H1 (cell line): Measurements from ENCODE around the gene SREK1IP1. TPM values are rescaled to one million over a fixed set of nuclear protein-coding genes. Genes with fewer than 3 reads are reported as not detected.

Source experiments
- CTCF ChIA-PET: fragments of 300-600 bp; sonication (Branson Sonifier 250); formaldehyde crosslinking; loops from one replicate; lab custom pipeline; 2021; ENCODE audit not compliant: partially characterized antibody; lab: Charles Lee
- POLR2A ChIA-PET: fragments of 300-600 bp; sonication (Branson Sonifier 250); formaldehyde crosslinking; loops from one replicate; lab custom pipeline; 2021; ENCODE audit warnings: inconsistent platforms; ENCODE audit not compliant: partially characterized antibody; lab: Charles Lee
- DNase-seq, 2 experiments: peaks; one replicate each; pipeline versions ENCODE4 v3.0.0 to v3.0.0-alpha.2; 2010 to 2022; ENCODE audit warnings: low spot score in 2 of 2, low read depth in 1 of 2, mixed read lengths in 1 of 2
- FAIRE-seq: peaks from 2 replicates; lab custom pipeline; 2011; peaks lifted over from hg19 to GRCh38; lab: Jason Lieb, UNC
- H2AFZ ChIP-seq: 2 replicates; pipeline ENCODE4 v1.8.1; 2012; ENCODE audit warnings: low read length, inconsistent platforms
- H2AK5ac ChIP-seq: 2 replicates; pipeline ENCODE4 v1.6.1; 2013; ENCODE audit warnings: low read depth, low read length
- H2BK120ac ChIP-seq: replicated peaks from 2 replicates; pipeline ENCODE3; 2013; ENCODE audit warnings: low read depth, low read length, inconsistent platforms
- H2BK12ac ChIP-seq: 2 replicates; pipeline ENCODE4 v1.6.1; 2013; ENCODE audit warnings: low read depth, low read length
- H2BK15ac ChIP-seq: 2 replicates; pipeline ENCODE4 v1.6.1; 2013; ENCODE audit warnings: low read length
- H2BK20ac ChIP-seq: 2 replicates; pipeline ENCODE4 v1.6.1; 2013; ENCODE audit warnings: low read length
- H2BK5ac ChIP-seq: 2 replicates; pipeline ENCODE4 v1.6.1; 2013; ENCODE audit warnings: low read depth, low read length
- H3K14ac ChIP-seq: 2 replicates; pipeline ENCODE4 v1.6.1; 2013; ENCODE audit warnings: inconsistent platforms; ENCODE audit not compliant: insufficient read length
- H3K18ac ChIP-seq: 2 replicates; pipeline ENCODE4 v1.6.1; 2013; ENCODE audit warnings: low read length; ENCODE audit errors: extremely low read depth
- H3K23ac ChIP-seq: 2 replicates; pipeline ENCODE4 v1.6.1; 2013; ENCODE audit warnings: inconsistent platforms; ENCODE audit not compliant: insufficient read length
- H3K23me2 ChIP-seq: 2 replicates; pipeline ENCODE4 v1.6.1; 2013; ENCODE audit warnings: low read depth, low read length
- H3K27ac ChIP-seq: 2 replicates; pipeline ENCODE4 v1.6.1; 2011; ENCODE audit warnings: low read depth, low read length, inconsistent platforms
- H3K27me3 ChIP-seq, 4 experiments: replicated peaks in 1 of 4; 1 replicate in 1 of 4; 2 replicates in 3 of 4; pipeline versions ENCODE4 v1.6.1 to v1.8.1; 2011 to 2013; ENCODE audit warnings: low read length in 3 of 4, mild to moderate bottlenecking in 3 of 4, inconsistent platforms in 2 of 4, mixed read lengths in 2 of 4, moderate library complexity in 1 of 4; ENCODE audit not compliant: control insufficient read depth in 3 of 4, insufficient read depth in 3 of 4; ENCODE audit errors: extremely low read depth in 1 of 4
- H3K36me3 ChIP-seq, 4 experiments: 2 replicates each; pipeline versions ENCODE4 v1.6.1 to v1.8.1; 2011 to 2013; ENCODE audit warnings: mild to moderate bottlenecking in 4 of 4, low read length in 3 of 4, moderate library complexity in 2 of 4, control low read depth in 1 of 4, inconsistent platforms in 1 of 4; ENCODE audit not compliant: insufficient read depth in 4 of 4, control insufficient read depth in 2 of 4
- H3K4ac ChIP-seq: replicated peaks from 2 replicates; pipeline ENCODE3; 2013; ENCODE audit warnings: low read length, low read depth, mixed read lengths, inconsistent platforms; ENCODE audit not compliant: insufficient read length
- H3K4me1 ChIP-seq, 4 experiments: replicated peaks in 1 of 4; 1 replicate in 1 of 4; 2 replicates in 3 of 4; pipeline versions ENCODE4 v1.6.1 to v1.8.1; 2011 to 2013; ENCODE audit warnings: low read length in 3 of 4, inconsistent platforms in 2 of 4, mixed read lengths in 1 of 4; ENCODE audit not compliant: insufficient read depth in 4 of 4, control insufficient read depth in 3 of 4
- H3K4me2 ChIP-seq, 2 experiments: 2 replicates each; pipeline versions ENCODE4 v1.6.1 to v1.8.1; 2011 to 2013; ENCODE audit warnings: low read depth in 2 of 2, low read length in 2 of 2, control low read depth in 1 of 2, inconsistent platforms in 1 of 2, mild to moderate bottlenecking in 1 of 2; ENCODE audit not compliant: insufficient read depth in 1 of 2
- H3K4me3 ChIP-seq, 4 experiments: fragments of 200-600, 300-600 bp in 1 of 4; sonication (generic), shearing (Covaris generic), sonication (Bioruptor Twin) in 1 of 4; 2 replicates each; pipeline versions ENCODE4 v1.5.1 to v1.8.1; 2011 to 2016; ENCODE audit warnings: low read length in 4 of 4, low read depth in 3 of 4, control low read depth in 2 of 4, inconsistent platforms in 2 of 4, mild to moderate bottlenecking in 2 of 4, mixed read lengths in 1 of 4, moderate library complexity in 1 of 4; ENCODE audit not compliant: insufficient read depth in 2 of 4; ENCODE audit errors: extremely low read depth in 1 of 4
- H3K56ac ChIP-seq: replicated peaks from 2 replicates; pipeline ENCODE3; 2013; ENCODE audit warnings: low read depth, mild to moderate bottlenecking, mixed read lengths, low read length, inconsistent platforms; ENCODE audit not compliant: insufficient read length
- H3K79me1 ChIP-seq: 2 replicates; pipeline ENCODE4 v1.6.1; 2013; ENCODE audit warnings: low read depth, low read length, control low read depth
- H3K79me2 ChIP-seq, 2 experiments: 2 replicates each; pipeline versions ENCODE4 v1.6.1 to v1.8.1; 2012 to 2013; ENCODE audit warnings: low read length in 2 of 2, mild to moderate bottlenecking in 2 of 2, inconsistent platforms in 1 of 2; ENCODE audit not compliant: insufficient read depth in 2 of 2, control insufficient read depth in 1 of 2
- H3K9ac ChIP-seq, 4 experiments: replicated peaks in 1 of 4; 1 replicate in 1 of 4; 2 replicates in 3 of 4; pipeline versions ENCODE4 v1.6.1 to v1.8.1; 2011 to 2013; ENCODE audit warnings: low read depth in 3 of 4, low read length in 3 of 4, control low read depth in 2 of 4, mild to moderate bottlenecking in 2 of 4, moderate library complexity in 2 of 4, inconsistent platforms in 1 of 4; ENCODE audit errors: extremely low read depth in 1 of 4
- H3K9me3 ChIP-seq, 2 experiments: 2 replicates each; pipeline versions ENCODE4 v1.6.1 to v1.8.1; 2012 to 2013; ENCODE audit warnings: mild to moderate bottlenecking in 2 of 2, moderate library complexity in 2 of 2, control low read depth in 1 of 2, inconsistent platforms in 1 of 2, low read depth in 1 of 2, low read length in 1 of 2, mixed read lengths in 1 of 2; ENCODE audit not compliant: insufficient read depth in 2 of 2
- H4K20me1 ChIP-seq, 2 experiments: replicated peaks in 1 of 2; 2 replicates each; pipeline versions ENCODE3 to v1.8.1; 2011 to 2013; ENCODE audit warnings: inconsistent platforms in 2 of 2, low read length in 2 of 2, mild to moderate bottlenecking in 1 of 2; ENCODE audit not compliant: insufficient read depth in 2 of 2, control insufficient read depth in 1 of 2
- H4K5ac ChIP-seq: 2 replicates; pipeline ENCODE4 v1.6.1; 2013; ENCODE audit warnings: low read length, low read depth, mixed read lengths, inconsistent platforms; ENCODE audit not compliant: insufficient read length
- H4K8ac ChIP-seq: 2 replicates; pipeline ENCODE4 v1.8.0; 2013; ENCODE audit warnings: mild to moderate bottlenecking, moderate library complexity, low read length, inconsistent platforms; ENCODE audit not compliant: insufficient read depth; ENCODE audit errors: extremely low read depth
- H4K91ac ChIP-seq: replicated peaks from 2 replicates; pipeline ENCODE3; 2013; ENCODE audit warnings: low read length, mixed read lengths, inconsistent platforms; ENCODE audit not compliant: insufficient read length
- SIX5 ChIP-seq: IDR thresholded peaks from 2 replicates; pipeline ENCODE4 v1.6.1; 2011; ENCODE audit warnings: mild to moderate bottlenecking, low read depth, low read length
- WGBS, 2 experiments: shearing (Covaris generic) in 1 of 2; methylation state at CpG; one replicate each; pipeline versions ENCODE4 v1.1.6 to v1.1.7; 2013 to 2015; ENCODE audit warnings: low lambda C conversion rate in 2 of 2, mixed read lengths in 2 of 2, inconsistent platforms in 1 of 2, low coverage in 1 of 2, missing lambda C conversion rate in 1 of 2; ENCODE audit not compliant: insufficient replicate concordance in 2 of 2, insufficient coverage in 1 of 2, insufficient read length in 1 of 2; ENCODE audit errors: extremely low coverage in 1 of 2, missing lambda C conversion rate in 1 of 2; 5-methylcytosine and 5-hydroxymethylcytosine counted together
- polyA plus RNA-seq, 7 experiments: library from polyadenylated mRNA; depleted of rRNA in 3 of 7; stranded (reverse) in 5 of 7; unstranded in 2 of 7; fragments of >200 nt in 5 of 7; fragments of 200-250 nt in 2 of 7; gene quantifications; 1 replicate in 5 of 7; 2 replicates in 1 of 7; 4 replicates in 1 of 7; pipeline versions ENCODE4 v1.2.1 to v1.2.3, GENCODE V29; 2011 to 2013; ENCODE audit warnings: missing spikeins in 2 of 7, mixed read lengths in 2 of 7
- total RNA-seq: library from RNA; stranded (reverse); fragmentation: NEBNext Ultra II Directional; extraction: Animal tissue kit (Norgen Biotek cat#: 25700); gene quantifications from 2 replicates; pipeline ENCODE4 v1.2.1, GENCODE V29; 2021

SREK1IP1 gene
- total and polyA plus RNA-seq, 2 of the 8 experiments (the other 6 are each of a cell fraction or from before 2014, with no cell fraction given), result 6.2 to 39.0 TPM

DNA sequence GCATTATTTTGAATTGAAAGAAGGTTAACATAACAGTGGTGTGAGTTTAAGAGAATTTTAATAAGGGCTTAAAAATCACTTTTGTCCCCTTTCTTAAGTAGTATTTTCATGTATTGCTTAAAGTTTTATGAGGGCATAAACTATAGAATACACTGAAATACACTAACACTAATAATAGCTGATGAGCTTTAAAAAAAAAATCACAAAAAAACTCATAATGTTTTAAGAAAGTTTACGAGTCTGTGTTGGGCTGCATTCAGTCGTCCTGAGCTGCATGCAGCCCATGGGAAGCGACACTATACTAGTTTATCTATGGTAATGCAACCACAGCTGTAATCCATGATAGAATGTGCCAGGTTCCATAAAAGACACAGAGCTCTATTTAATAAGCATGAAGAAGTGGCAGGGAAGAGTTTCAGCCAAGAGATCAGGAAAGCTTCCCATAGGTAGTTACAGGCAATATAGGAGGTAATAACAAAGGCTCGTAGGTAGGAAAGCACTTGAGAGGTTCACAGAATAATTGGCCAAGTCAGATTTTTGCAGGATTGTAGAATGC, 4.5 kb downstream of the SREK1IP1 start:
- no peak overlapping the region for H4K91ac ChIP-seq
- POLR2A ChIA-PET, result interaction anchor here (0.6 to 1.2 kb wide), 3 partner anchors 27 to 156 kb away, joined by 3 read pairs; partner anchors contain the start of gene SHISAL2B
- no peak overlapping the region for H3K9ac ChIP-seq
- FAIRE-seq (no peak), DNase-seq (no peak)
- H2BK5ac ChIP-seq, result no peak overlapping the region
- H4K8ac ChIP-seq, result no peak overlapping the region
- no peak overlapping the region for H3K18ac ChIP-seq
- TF ChIP-seq SIX5, result no peak
- WGBS, 2 experiments, result 95% methylated on average over 4 of the region's 4 CpGs; no CpG with 5 or more reads in 1 of the 2 experiments
- H3K36me3 ChIP-seq, result peaks cover 2 to 32% (median 11%) of the 10 kb centered on the region in 4 experiments; a peak in 4 of 8 replicates
- peaks cover 0 to 6% of the 10 kb centered on the region in 2 experiments for H4K20me1 ChIP-seq
- H3K4me3 ChIP-seq, result no peak overlapping the region
- H4K5ac ChIP-seq, result no peak overlapping the region
- peaks cover 9 to 82% of the 10 kb centered on the region in 2 experiments; a peak in 3 of 4 replicates for H3K79me2 ChIP-seq
- no peak overlapping the region for H2BK12ac ChIP-seq
- H3K4ac ChIP-seq, result no peak overlapping the region
- peaks cover 4% of the 10 kb centered on the region; the same call in 1 of the 2 replicates for H3K79me1 ChIP-seq
- H2BK20ac ChIP-seq, result no peak overlapping the region
- H3K4me2 ChIP-seq, result no peak overlapping the region
- no peak overlapping the region for H2BK120ac ChIP-seq
- H3K14ac ChIP-seq, result no peak overlapping the region
- H3K9me3 ChIP-seq, result no peaks in the 10 kb centered on the region
- H3K27me3 ChIP-seq, result no peaks in the 10 kb centered on the region
- 0 out of 2 replicates have a peak, but pooled peaks cover 2% of the 10 kb centered on the region for H3K23me2 ChIP-seq
- no peak overlapping the region for H2AK5ac ChIP-seq
- CTCF ChIA-PET, result interaction anchor here (1.1 kb wide), 1 partner anchor 21 kb away, joined by 3 read pairs; no protein-coding TSS in a partner anchor
- no peak overlapping the region for H3K56ac ChIP-seq
- H2AFZ ChIP-seq, result no peak overlapping the region
- no peak overlapping the region for H3K27ac ChIP-seq
- H3K4me1 ChIP-seq, result peaks cover 0 to 9% (median 3%) of the 10 kb centered on the region in 4 experiments; a peak in 4 of 7 replicates
- no peak overlapping the region for H3K23ac ChIP-seq
- H2BK15ac ChIP-seq, result no peak overlapping the region
